OCI-LY1 (cell line): ENCODE data around the gene GAP43.

Experiments
- EZH2 ChIP-seq: fragments of 200-600 bp; sonication (generic), shearing (Covaris generic); IDR thresholded peaks from 2 replicates; pipeline ENCODE4 v1.8.0; 2017; ENCODE audit warnings: borderline replicate concordance, mixed run types, mild to moderate bottlenecking, antibody characterized with exemption, low read length, moderate library complexity, mixed read lengths
- TF ChIP-seq, protein P1 (sequence below): fragments of 200-600 bp; sonication (generic), shearing (Covaris generic); IDR thresholded peaks from 2 replicates; pipeline ENCODE4 v1.5.1; 2017; ENCODE audit warnings: mild to moderate bottlenecking, antibody characterized with exemption, low read length, moderate library complexity, mixed read lengths

DNA sequence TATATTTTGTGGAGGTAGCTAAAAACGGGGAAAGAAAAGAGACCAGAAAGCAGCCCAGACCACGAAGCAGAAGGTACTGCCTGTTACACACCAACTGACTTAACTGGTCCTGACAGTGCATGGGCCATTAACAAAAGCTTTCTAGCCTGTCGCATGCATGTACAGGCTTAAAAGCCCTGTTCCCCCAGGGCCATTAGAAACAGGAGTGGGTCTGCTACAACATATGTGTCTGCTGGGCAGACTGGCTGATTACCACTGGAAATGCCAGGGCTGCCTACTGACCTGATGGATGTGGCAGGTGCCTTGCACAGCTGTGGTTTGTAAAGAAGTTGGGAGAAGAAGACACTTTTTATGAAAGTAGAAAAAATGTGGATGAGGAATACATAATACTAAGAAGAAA lies 137.4 kb downstream of the GAP43 start:
- TF ChIP-seq, protein P1, sequence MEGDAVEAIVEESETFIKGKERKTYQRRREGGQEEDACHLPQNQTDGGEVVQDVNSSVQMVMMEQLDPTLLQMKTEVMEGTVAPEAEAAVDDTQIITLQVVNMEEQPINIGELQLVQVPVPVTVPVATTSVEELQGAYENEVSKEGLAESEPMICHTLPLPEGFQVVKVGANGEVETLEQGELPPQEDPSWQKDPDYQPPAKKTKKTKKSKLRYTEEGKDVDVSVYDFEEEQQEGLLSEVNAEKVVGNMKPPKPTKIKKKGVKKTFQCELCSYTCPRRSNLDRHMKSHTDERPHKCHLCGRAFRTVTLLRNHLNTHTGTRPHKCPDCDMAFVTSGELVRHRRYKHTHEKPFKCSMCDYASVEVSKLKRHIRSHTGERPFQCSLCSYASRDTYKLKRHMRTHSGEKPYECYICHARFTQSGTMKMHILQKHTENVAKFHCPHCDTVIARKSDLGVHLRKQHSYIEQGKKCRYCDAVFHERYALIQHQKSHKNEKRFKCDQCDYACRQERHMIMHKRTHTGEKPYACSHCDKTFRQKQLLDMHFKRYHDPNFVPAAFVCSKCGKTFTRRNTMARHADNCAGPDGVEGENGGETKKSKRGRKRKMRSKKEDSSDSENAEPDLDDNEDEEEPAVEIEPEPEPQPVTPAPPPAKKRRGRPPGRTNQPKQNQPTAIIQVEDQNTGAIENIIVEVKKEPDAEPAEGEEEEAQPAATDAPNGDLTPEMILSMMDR = no peak
- no peak for TF ChIP-seq EZH2
